GM19324 (cell line): ENCODE measurements around the gene PHRF1.

Experiments used
- ATAC-seq: cut with Tn5 transposase; IDR thresholded peaks from one replicate; pipeline ENCODE4 v1.9.1; 2021; ENCODE audit warnings: mild to moderate bottlenecking, moderate library complexity; ENCODE audit not compliant: unreplicated experiment, low FRiP score

PHRF1 gene

GRCh38 chr11:625636-626268 is 49.5 kb downstream of the PHRF1 start:
- ATAC-seq = no peak

- ATAC-seq = no peak
These were observed 50.4 kb downstream of the PHRF1 start, which contains the start of gene SCT for GRCh38 chr11:626475-627307. TSS of gene SCT (minus strand) at chr11:627181. CDS start at chr11:627143, 38 bp downstream.

GRCh38 chr11:627308-627576 is 51.0 kb downstream of the PHRF1 start:
- ATAC-seq = no peak

GRCh38 chr11:628056-628455 is 51.8 kb downstream of the PHRF1 start:
- ATAC-seq = no peak

- ATAC-seq = no peak
These were observed 52.9 kb downstream of the PHRF1 start for GRCh38 chr11:629237-629583.

GRCh38 chr11:630871-631270 is 54.6 kb downstream of the PHRF1 start:
- no peak for ATAC-seq

GRCh38 chr11:635945-636510 is 59.8 kb downstream of the PHRF1 start:
- no peak for ATAC-seq

GRCh38 chr11:636511-637332 is 60.5 kb downstream of the PHRF1 start, which contains the start of gene DRD4:
TSS of gene DRD4 (plus strand) at chr11:637269. CDS start at chr11:637305, 36 bp downstream.
- ATAC-seq = no peak

GRCh38 chr11:637333-637592 is 61.0 kb downstream of the PHRF1 start:
- ATAC-seq = no peak

GRCh38 chr11:637593-638521 is 61.6 kb downstream of the PHRF1 start:
- ATAC-seq = no peak

- ATAC-seq = no peak
These were observed 62.5 kb downstream of the PHRF1 start for GRCh38 chr11:638631-639331.

- no peak for ATAC-seq
These were observed 63.2 kb downstream of the PHRF1 start for GRCh38 chr11:639332-639955.

- ATAC-seq = no peak
These were observed 63.9 kb downstream of the PHRF1 start for GRCh38 chr11:640021-640706.

GRCh38 chr11:641806-642370 is 65.6 kb downstream of the PHRF1 start:
- ATAC-seq = no peak

- no peak for ATAC-seq
These were observed 67.1 kb downstream of the PHRF1 start for GRCh38 chr11:643366-643765.

- no peak for ATAC-seq
These were observed 67.8 kb downstream of the PHRF1 start for GRCh38 chr11:643849-644738.

- no peak for ATAC-seq
These were observed 69.3 kb downstream of the PHRF1 start for GRCh38 chr11:645536-645935.
